Vagina (tissue), 2 donors: ENCODE measurements around the gene CPNE7.

Experiments used
- POLR2AphosphoS5 ChIP-seq, 2 donors: sonication (generic); formaldehyde crosslinking; IDR thresholded peaks; one replicate each; pipeline ENCODE4 v1.9.0; 2017; ENCODE audit warnings: antibody characterized with exemption in 2 of 2, mild to moderate bottlenecking in 2 of 2, low read depth in 1 of 2; ENCODE audit not compliant: insufficient read depth in 1 of 2
- TF ChIP-seq, protein P1 (sequence below), 3 experiments: fragments of 450-650 bp in 2 of 3; fragments of 200-600 bp in 1 of 3; sonication (generic) in 1 of 3; IDR thresholded peaks; one replicate each; pipeline ENCODE4 v1.5.1; 2017 to 2019; ENCODE audit warnings: antibody characterized with exemption in 3 of 3, mild to moderate bottlenecking in 2 of 3, moderate library complexity in 2 of 3

DNA sequence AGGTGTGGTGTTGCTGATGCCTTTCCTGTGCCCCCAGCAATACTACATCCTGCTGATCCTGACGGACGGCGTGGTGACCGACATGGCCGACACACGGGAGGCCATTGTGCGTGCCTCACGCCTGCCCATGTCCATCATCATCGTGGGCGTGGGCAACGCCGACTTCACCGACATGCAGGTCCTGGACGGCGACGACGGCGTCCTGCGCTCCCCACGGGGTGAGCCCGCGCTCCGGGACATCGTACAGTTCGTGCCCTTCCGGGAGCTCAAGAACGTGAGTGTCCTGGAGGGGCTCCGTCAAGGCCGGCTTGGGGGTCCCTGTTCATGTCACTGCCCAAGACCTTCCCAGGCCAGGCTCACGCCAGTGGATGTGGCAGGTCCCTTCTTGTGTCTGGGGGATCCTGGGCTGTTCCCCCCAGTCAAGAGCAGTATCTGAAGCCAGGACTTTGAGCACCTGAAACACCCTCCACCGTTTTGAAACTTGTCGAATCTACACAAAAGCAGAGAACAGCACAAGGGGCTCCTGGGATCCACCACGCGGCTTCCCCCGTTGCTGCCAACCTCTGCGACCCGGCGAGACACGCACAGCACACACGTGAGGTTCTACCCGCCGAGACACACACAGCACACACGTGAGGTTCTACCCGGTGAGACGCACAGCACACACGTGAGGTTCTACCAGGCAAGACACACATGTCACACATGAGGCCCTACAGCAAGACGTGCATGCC is 19.9 kb downstream of the CPNE7 start:
- TF ChIP-seq, protein P1, sequence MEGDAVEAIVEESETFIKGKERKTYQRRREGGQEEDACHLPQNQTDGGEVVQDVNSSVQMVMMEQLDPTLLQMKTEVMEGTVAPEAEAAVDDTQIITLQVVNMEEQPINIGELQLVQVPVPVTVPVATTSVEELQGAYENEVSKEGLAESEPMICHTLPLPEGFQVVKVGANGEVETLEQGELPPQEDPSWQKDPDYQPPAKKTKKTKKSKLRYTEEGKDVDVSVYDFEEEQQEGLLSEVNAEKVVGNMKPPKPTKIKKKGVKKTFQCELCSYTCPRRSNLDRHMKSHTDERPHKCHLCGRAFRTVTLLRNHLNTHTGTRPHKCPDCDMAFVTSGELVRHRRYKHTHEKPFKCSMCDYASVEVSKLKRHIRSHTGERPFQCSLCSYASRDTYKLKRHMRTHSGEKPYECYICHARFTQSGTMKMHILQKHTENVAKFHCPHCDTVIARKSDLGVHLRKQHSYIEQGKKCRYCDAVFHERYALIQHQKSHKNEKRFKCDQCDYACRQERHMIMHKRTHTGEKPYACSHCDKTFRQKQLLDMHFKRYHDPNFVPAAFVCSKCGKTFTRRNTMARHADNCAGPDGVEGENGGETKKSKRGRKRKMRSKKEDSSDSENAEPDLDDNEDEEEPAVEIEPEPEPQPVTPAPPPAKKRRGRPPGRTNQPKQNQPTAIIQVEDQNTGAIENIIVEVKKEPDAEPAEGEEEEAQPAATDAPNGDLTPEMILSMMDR (IDR thresholded peaks at IDR 0.05): no peak
- TF ChIP-seq POLR2AphosphoS5 (IDR thresholded peaks at IDR 0.05; ENCODE audit: insufficient read depth in 1 of 2, low read depth in 1 of 2): no peak
